SK-N-SH (cell line): ENCODE results near the gene S100P. TPM values are rescaled to one million over a fixed set of nuclear protein-coding genes. Genes with fewer than 3 reads are reported as not detected.

Experiments used
- CTCF ChIA-PET: fragments of 300-600, 350-600 bp; formaldehyde crosslinking; extraction: SDS; loops from one replicate; lab custom pipeline; 2021; lab: Yijun Ruan, JAX
- POLR2A ChIA-PET: fragments of 350-600 bp; sonication (Branson Sonifier 250); formaldehyde crosslinking; extraction: SDS; loops from one replicate; lab custom pipeline; 2020; ENCODE audit warnings: antibody characterized with exemption, inconsistent platforms; lab: Yijun Ruan, JAX
- DNase-seq: peaks from one replicate; pipeline ENCODE4 v3.0.0; 2012
- H2AFZ ChIP-seq: fragments of 200-600 bp; sonication (generic); 2 replicates; pipeline ENCODE4 v1.8.1; 2016; ENCODE audit warnings: antibody characterized with exemption, mild to moderate bottlenecking, low read depth
- H3F3A ChIP-seq: fragments of 200-600 bp; sonication (generic); replicated peaks from 2 replicates; pipeline ENCODE3; 2016; ENCODE audit warnings: antibody characterized with exemption, mild to moderate bottlenecking; ENCODE audit not compliant: insufficient read depth
- H3K27ac ChIP-seq, 2 experiments: fragments of 200-500 bp in 1 of 2; fragments of 200-600 bp in 1 of 2; sonication (Bioruptor generic) in 1 of 2; sonication (generic), shearing (Covaris generic) in 1 of 2; 2 replicates each; pipeline versions ENCODE4 v1.5.1 to v1.6.1; 2014 to 2016; ENCODE audit warnings: low read depth in 2 of 2, inconsistent platforms in 1 of 2, low read length in 1 of 2, mild to moderate bottlenecking in 1 of 2, mixed read lengths in 1 of 2
- H3K27me3 ChIP-seq: fragments of 200-600 bp; sonication (generic), shearing (Covaris generic); 2 replicates; pipeline ENCODE4 v1.6.1; 2016; ENCODE audit warnings: mixed run types; ENCODE audit not compliant: insufficient read depth
- H3K36me3 ChIP-seq, 2 experiments: fragments of 200-500 bp in 1 of 2; fragments of 200-600 bp in 1 of 2; sonication (Bioruptor generic) in 1 of 2; sonication (generic) in 1 of 2; replicated peaks in 1 of 2; 2 replicates each; pipeline versions ENCODE3 to v1.5.1; 2014 to 2016; ENCODE audit warnings: low read length in 1 of 2, mild to moderate bottlenecking in 1 of 2; ENCODE audit not compliant: insufficient read depth in 2 of 2, control insufficient read depth in 1 of 2
- H3K4me1 ChIP-seq, 2 experiments: fragments of 200-500 bp in 1 of 2; fragments of 200-600 bp in 1 of 2; sonication (Bioruptor generic) in 1 of 2; sonication (generic), shearing (Covaris generic) in 1 of 2; 2 replicates each; pipeline versions ENCODE4 v1.5.1 to v1.6.1; 2014 to 2016; ENCODE audit warnings: low read depth in 1 of 2, low read length in 1 of 2, mixed run types in 1 of 2; ENCODE audit not compliant: insufficient read depth in 2 of 2, control insufficient read depth in 1 of 2
- H3K4me2 ChIP-seq: fragments of 200-600 bp; sonication (generic), shearing (Covaris generic); 2 replicates; pipeline ENCODE4 v1.6.1; 2017; ENCODE audit warnings: mixed run types
- H3K4me3 ChIP-seq, 2 experiments: fragments of 200-500 bp in 1 of 2; fragments of 200-600 bp in 1 of 2; sonication (Bioruptor generic) in 1 of 2; sonication (generic), shearing (Covaris generic) in 1 of 2; 2 replicates each; pipeline versions ENCODE4 v1.5.1 to v1.8.1; 2014 to 2016; ENCODE audit warnings: low read depth in 2 of 2, inconsistent platforms in 1 of 2, low read length in 1 of 2, mild to moderate bottlenecking in 1 of 2, mixed read lengths in 1 of 2, moderate library complexity in 1 of 2
- H3K79me2 ChIP-seq: fragments of 200-600 bp; sonication (generic); 2 replicates; pipeline ENCODE4 v1.8.1; 2017; ENCODE audit warnings: mild to moderate bottlenecking; ENCODE audit not compliant: insufficient read depth
- H3K9ac ChIP-seq: fragments of 200-600 bp; sonication (generic); 2 replicates; pipeline ENCODE4 v1.6.1; 2017; ENCODE audit warnings: mixed run types
- H3K9me2 ChIP-seq: fragments of 200-600 bp; sonication (generic); 2 replicates; pipeline ENCODE4 v1.6.1; 2017; ENCODE audit warnings: mixed run types
- H3K9me3 ChIP-seq: fragments of 200-600 bp; sonication (generic); 2 replicates; pipeline ENCODE4 v1.6.1; 2017; ENCODE audit warnings: mixed run types, mild to moderate bottlenecking, moderate library complexity
- H4K20me1 ChIP-seq: fragments of 200-600 bp; sonication (generic); 2 replicates; pipeline ENCODE4 v1.6.1; 2017; ENCODE audit warnings: mild to moderate bottlenecking, mixed run types; ENCODE audit not compliant: insufficient read depth
- CTCF ChIP-seq: fragments of 200-600 bp; sonication (generic); IDR thresholded peaks from 2 replicates; pipeline ENCODE4 v1.6.1; 2017; ENCODE audit warnings: antibody characterized with exemption, mild to moderate bottlenecking, moderate library complexity
- ELF1 ChIP-seq: IDR thresholded peaks from 2 replicates; pipeline ENCODE4 v1.4.0; 2012
- FOXJ3 ChIP-seq: sonication (generic); formaldehyde crosslinking; IDR thresholded peaks from 2 replicates; pipeline ENCODE4 v1.5.1; 2020; ENCODE audit warnings: mild to moderate bottlenecking, missing genetic modification reagents
- GABPA ChIP-seq: IDR thresholded peaks from 2 replicates; pipeline ENCODE4 v1.4.0; 2012; ENCODE audit warnings: low read depth, mild to moderate bottlenecking
- GATA2 ChIP-seq: sonication (generic); formaldehyde crosslinking; IDR thresholded peaks from 2 replicates; pipeline ENCODE4 v1.5.0; 2020; ENCODE audit warnings: mild to moderate bottlenecking, missing genetic modification reagents
- IRF3 ChIP-seq: fragments of 150-350 bp; IDR thresholded peaks from 2 replicates; pipeline ENCODE4 v1.6.1; 2016; ENCODE audit warnings: mild to moderate bottlenecking, low read depth, low read length
- JUND ChIP-seq: IDR thresholded peaks from 2 replicates; pipeline ENCODE4 v1.4.0; 2012
- MEF2A ChIP-seq: IDR thresholded peaks from 2 replicates; pipeline ENCODE4 v1.4.0; 2012; ENCODE audit warnings: low read depth, borderline replicate concordance
- MXI1 ChIP-seq: IDR thresholded peaks from 2 replicates; pipeline ENCODE4 v1.6.1; 2012; ENCODE audit warnings: mild to moderate bottlenecking, low read depth, low read length, improper control_type of control experiment
- NFIC ChIP-seq: IDR thresholded peaks from 2 replicates; pipeline ENCODE4 v1.4.0; 2012; ENCODE audit warnings: borderline replicate concordance
- NRF1 ChIP-seq: IDR thresholded peaks from 2 replicates; pipeline ENCODE4 v1.6.1; 2012; ENCODE audit warnings: low read depth, mild to moderate bottlenecking, low read length
- RXRA ChIP-seq: IDR thresholded peaks from 2 replicates; pipeline ENCODE4 v1.4.0; 2012; ENCODE audit warnings: low read depth, mild to moderate bottlenecking, borderline replicate concordance
- SIN3A ChIP-seq: IDR thresholded peaks from 2 replicates; pipeline ENCODE4 v1.6.1; 2012; ENCODE audit warnings: low read depth, mild to moderate bottlenecking, low read length, moderate library complexity, borderline replicate concordance
- TAF1 ChIP-seq: IDR thresholded peaks from 2 replicates; pipeline ENCODE4 v1.6.1; 2012; ENCODE audit warnings: low read depth, mild to moderate bottlenecking, low read length, moderate library complexity, borderline replicate concordance
- TCF12 ChIP-seq: IDR thresholded peaks from 2 replicates; pipeline ENCODE4 v1.4.0; 2012
- USF1 ChIP-seq: IDR thresholded peaks from 2 replicates; pipeline ENCODE4 v1.4.0; 2012; ENCODE audit warnings: low read depth, borderline replicate concordance
- WGBS: methylation state at CpG from one replicate; pipeline ENCODE4 v1.1.6; 2017; ENCODE audit warnings: low lambda C conversion rate; 5-methylcytosine and 5-hydroxymethylcytosine counted together
- polyA plus RNA-seq, 3 experiments: library from polyadenylated mRNA; depleted of rRNA; stranded (reverse); fragments of >200 nt; gene quantifications; 2 replicates each; pipeline ENCODE4 v1.2.3, GENCODE V29; 2012
- TF ChIP-seq, protein P1 (sequence below): fragments of 150-350 bp; IDR thresholded peaks from 2 replicates; pipeline ENCODE4 v1.6.1; 2017; ENCODE audit warnings: antibody characterized with exemption, low read length, low read depth, borderline replicate concordance

S100P gene
- polyA plus RNA-seq, 1 of the 3 experiments (the other 2 are of a cell fraction) = not detected

DNA sequence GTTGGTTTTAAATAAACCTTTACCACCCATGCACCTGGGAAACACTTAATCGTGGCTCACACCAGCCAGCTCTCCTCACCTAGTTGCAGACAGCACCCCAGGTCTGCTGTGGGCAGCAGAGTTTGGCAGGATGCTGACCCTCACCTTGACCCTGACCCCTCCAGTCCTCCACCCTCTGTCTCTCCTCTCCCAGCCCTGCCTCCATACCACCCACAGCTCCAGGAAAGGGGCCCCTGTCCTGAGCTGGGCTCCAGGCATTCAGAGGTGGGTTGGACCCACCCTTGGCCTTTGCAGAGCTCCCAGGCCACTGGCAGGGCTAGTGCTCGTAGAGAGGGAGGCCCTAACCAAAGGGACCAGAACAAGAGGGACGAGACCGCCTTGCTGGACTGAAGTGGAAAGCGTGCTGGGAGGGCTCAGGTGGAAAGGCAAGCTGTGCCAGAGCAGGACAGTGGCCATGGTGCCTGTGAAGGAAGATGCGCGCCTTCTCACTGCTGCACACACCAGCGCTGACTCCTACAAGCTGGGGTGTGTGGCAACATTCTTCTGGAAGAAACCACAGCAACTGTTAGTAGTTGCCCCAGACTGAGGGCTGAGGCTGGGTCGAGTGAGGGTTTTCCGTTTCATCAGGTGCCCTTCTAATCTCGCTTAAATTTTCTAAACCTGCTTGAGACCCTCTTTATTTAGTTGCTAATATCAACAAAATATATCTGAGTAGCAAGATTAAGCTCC lies 10.7 kb upstream of the S100P start:
- WGBS = 83% methylated on average over 11 of the region's 11 CpGs
- TF ChIP-seq IRF3 = no peak
- no peak for TF ChIP-seq GABPA
- no peak for TF ChIP-seq GATA2 (CRISPR knock-in tag)
- no peak for TF ChIP-seq NFIC
- no peak for TF ChIP-seq CTCF

DNA sequence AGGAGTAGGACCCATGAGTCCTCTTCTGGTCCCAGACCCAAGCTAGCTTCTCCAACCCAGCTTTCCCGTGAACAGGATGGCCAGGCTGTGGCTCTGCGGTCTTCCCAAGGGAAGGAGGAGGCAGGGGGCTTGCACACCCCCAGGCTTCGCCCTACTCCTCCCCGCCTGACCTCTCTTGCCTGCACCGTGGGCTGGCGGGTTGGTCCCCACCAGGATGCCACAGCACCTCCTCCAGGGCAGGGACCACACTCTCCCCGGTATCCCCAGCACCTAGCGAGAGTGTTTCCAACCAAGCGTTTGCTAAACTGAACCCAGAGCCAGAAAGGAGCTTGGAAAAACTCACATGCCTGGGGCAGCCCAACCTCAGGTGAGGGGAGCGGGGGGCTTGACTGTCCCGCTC lies 9.0 kb upstream of the S100P start:
- POLR2A ChIA-PET = no interaction called here
- Histone ChIP-seq H3K79me2 (no peaks in the 10 kb centered on the region), H3K4me2 (no peak overlapping the region), H3K27me3 (no peaks in the 10 kb centered on the region), H3K36me3 (peaks cover 0 to 3% of the 10 kb centered on the region in 2 experiments), H3K4me1 (peaks cover 0 to 14% of the 10 kb centered on the region in 2 experiments; a peak in 3 of 4 replicates), H3K9me2 (no peaks in the 10 kb centered on the region), H4K20me1 (no peaks in the 10 kb centered on the region)
- DNase-seq = no peak
- TF ChIP-seq NRF1 (no peak), MXI1 (no peak), JUND (no peak), MEF2A (no peak), CTCF (no peak), SIN3A (no peak), USF1 (no peak), ELF1 (no peak), TCF12 (no peak), TAF1 (no peak), FOXJ3 (CRISPR knock-in tag) (no peak), IRF3 (no peak), RXRA (no peak)
- TF ChIP-seq, protein P1, sequence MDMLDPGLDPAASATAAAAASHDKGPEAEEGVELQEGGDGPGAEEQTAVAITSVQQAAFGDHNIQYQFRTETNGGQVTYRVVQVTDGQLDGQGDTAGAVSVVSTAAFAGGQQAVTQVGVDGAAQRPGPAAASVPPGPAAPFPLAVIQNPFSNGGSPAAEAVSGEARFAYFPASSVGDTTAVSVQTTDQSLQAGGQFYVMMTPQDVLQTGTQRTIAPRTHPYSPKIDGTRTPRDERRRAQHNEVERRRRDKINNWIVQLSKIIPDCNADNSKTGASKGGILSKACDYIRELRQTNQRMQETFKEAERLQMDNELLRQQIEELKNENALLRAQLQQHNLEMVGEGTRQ = no peak
- TF ChIP-seq, all 33 proteins: peak for 0
- no peaks in the 10 kb centered on the region for H3K9me3 ChIP-seq
- no peak overlapping the region for H2AFZ ChIP-seq
- H3K4me3 ChIP-seq = no peak overlapping the region
- H3K9ac ChIP-seq = no peak overlapping the region
- CTCF ChIA-PET = no interaction called here
- H3K27ac ChIP-seq = no peak overlapping the region
- 93% methylated on average over 10 of the region's 11 CpGs for WGBS
- peaks cover 6% of the 10 kb centered on the region for H3F3A ChIP-seq

More for the DNA sequence above, 10.7 kb upstream of the S100P start:
- H3K4me3 ChIP-seq = no peak overlapping the region
- H3K9ac ChIP-seq = no peak overlapping the region
- no peak overlapping the region for H2AFZ ChIP-seq
- H3K9me3 ChIP-seq = no peaks in the 10 kb centered on the region
- no peak overlapping the region for H3K4me2 ChIP-seq
- no peaks in the 10 kb centered on the region for H3F3A ChIP-seq
- 0 out of 2 replicates have a peak, but pooled peaks cover 5% of the 10 kb centered on the region for H3K79me2 ChIP-seq
- DNase-seq = no peak
- H3K36me3 ChIP-seq = peaks cover 0 to 3% of the 10 kb centered on the region in 2 experiments
- H3K9me2 ChIP-seq = no peaks in the 10 kb centered on the region
- H3K27ac ChIP-seq = no peak overlapping the region
- POLR2A ChIA-PET = no interaction called here
- H3K27me3 ChIP-seq = no peaks in the 10 kb centered on the region
- H4K20me1 ChIP-seq = no peaks in the 10 kb centered on the region
- H3K4me1 ChIP-seq = no peaks in the 10 kb centered on the region
- CTCF ChIA-PET = interaction anchor here (0.7 kb wide), 1 partner anchor 388 kb away, joined by 3 read pairs; no protein-coding TSS in a partner anchor
